ENCODE measurements around the gene SLC26A1.

Gene SLC26A1

GRCh38 chr4:1029529-1029928 lies 36.3 kb upstream of the SLC26A1 start:
- no peak for DNase-seq (ENCODE audit: low read depth in 2 of 2)

DNA sequence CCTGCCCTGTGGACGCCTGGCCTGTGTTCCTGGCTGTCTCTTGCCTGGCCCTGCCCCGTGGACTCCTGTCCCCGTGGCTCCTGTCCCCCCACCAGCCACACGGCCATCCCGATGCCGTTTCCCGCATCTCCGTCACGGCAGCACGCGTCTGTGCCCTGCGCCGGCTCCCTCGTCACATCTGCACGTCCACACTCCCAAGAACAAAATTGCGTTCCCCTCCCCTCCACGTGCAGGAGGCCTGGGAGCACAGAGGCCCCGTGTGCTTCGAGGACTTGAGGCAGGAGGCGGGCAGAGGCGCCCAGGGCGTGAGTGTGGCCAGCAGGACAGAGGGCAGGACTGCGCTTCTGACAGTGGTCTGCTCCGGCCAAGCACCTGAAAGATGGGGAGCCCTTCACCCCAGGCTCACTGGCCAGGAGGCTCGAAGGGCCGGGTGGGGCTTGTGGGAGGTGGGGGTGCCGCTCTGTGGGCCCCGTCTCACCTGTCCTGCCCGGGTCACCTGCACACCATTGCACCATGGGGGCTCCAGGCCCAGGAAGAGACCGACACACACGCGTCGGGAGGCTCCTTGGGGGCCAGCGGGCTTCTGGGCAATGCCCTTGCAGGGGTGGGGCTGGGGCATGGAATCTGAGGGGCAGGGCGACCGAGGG lies 35.5 kb upstream of the SLC26A1 start:
- no peak for DNase-seq (ENCODE audit: low read depth in 2 of 2)

DNA sequence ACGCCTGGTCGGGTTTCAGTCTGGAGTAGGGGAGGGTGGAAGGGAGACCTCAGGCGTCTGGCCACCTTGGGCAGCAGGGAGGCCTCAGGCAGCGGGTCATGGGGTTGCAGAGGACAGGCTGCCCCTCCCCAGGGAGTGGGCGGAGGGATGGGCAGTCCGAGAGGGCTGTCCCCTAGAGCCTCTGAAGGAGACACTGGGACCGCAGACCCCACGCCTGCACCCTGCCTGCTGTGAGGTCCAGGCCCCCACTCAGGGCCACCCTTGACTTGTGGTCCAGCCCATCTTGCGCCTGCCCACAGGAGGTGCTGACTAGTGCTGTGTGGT lies 34.7 kb upstream of the SLC26A1 start:
- no peak for DNase-seq (ENCODE audit: low read depth in 2 of 2)

- DNase-seq (ENCODE audit: low read depth in 2 of 2): no peak
Observed at GRCh38 chr4:1027219-1027914, 34.2 kb upstream of the SLC26A1 start.

- no peak for DNase-seq (ENCODE audit: low read depth in 2 of 2)
Observed at GRCh38 chr4:1026115-1026514, 32.9 kb upstream of the SLC26A1 start.

- no peak for DNase-seq (ENCODE audit: low read depth in 2 of 2)
Observed at GRCh38 chr4:1024882-1025545, 31.8 kb upstream of the SLC26A1 start.

- no peak for DNase-seq (ENCODE audit: low read depth in 2 of 2)
Observed at GRCh38 chr4:1023895-1024740, 30.9 kb upstream of the SLC26A1 start.

DNA sequence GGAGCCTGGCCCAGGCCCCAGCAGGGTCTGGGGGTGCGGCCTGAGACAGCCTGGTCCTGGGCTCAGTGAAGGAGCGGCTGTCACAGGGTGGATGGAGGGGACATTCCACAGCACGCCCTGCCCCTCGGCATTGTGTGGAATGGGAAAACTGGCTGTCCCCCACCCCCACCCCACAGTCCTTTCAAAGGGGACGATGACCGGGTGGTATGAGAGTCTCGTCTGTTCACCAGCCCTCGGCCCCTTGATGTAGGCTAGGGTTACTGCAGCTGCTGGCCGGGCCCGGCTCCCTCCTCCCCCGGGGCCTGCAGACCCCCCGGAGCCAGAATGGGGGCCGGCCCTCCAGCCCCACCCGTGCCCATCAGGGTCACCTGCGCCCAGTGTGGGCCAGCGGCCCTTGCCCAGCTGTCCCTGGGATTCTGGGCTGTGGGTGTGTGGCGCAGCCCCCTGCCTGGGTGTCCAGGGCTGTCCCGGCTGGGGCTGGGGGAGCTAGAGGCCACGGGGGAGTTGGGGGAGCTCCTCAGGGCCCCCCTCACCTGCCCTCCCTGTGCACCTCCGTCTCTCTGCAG lies 30.0 kb upstream of the SLC26A1 start:
- no peak for DNase-seq (ENCODE audit: low read depth in 2 of 2)

DNA sequence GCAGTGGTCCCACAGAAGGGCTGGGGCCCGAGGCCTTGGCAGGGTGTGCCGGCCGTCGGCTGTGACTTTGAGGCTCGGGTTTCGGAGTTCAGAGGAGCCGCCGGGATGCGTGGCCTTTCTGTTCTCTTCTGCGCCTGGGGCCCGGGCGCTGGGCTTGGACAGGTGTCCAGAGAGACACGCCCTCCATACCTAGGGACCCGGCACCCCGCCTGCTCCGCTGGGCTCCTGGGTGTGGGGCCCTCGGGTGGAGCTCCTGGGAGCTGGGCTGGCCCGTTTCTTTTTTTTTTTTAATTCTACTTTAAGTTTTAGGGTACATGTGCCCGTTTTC lies 29.5 kb upstream of the SLC26A1 start:
- DNase-seq (ENCODE audit: low read depth in 2 of 2): no peak

GRCh38 chr4:1022051-1022738 lies 29.0 kb upstream of the SLC26A1 start:
- DNase-seq (ENCODE audit: low read depth in 2 of 2): no peak

GRCh38 chr4:1021386-1022050 lies 28.3 kb upstream of the SLC26A1 start:
- DNase-seq (ENCODE audit: low read depth in 2 of 2): no peak

DNA sequence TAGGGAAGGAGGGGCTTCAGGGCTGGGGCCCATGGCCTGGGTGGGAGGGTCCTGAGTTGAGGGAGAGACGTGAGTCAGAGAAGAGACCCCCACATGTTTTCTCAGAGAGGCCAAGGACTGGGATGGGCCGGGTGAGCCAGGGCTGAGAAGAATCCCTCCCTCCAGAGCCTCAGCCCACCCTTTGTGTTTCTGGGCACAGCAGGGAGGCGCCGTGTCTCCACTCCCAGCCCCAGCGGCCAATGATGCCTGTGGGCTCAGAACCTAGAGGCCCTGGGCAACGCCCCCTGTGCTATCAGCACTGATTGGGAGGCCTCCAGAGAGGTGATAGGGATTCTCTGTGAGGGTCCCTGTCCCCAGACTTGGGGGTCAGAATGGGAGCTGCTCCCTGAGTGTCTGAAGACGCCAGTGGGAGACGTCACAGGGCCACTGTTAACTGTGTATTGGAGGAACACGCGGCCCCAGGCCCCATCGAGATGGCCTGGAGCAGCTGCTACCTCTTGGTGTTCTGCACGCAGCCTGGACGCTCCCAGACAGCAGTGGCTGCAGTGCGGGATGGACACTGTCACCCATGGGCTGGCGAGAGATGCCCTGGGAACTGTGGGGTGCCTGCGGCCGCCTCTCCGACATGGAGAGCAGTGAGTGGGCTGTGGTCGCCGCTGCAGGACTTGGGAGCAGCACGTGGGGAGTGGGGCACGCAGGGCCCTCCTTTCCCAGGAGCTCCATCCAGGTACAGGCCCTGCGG lies 26.7 kb upstream of the SLC26A1 start:
- DNase-seq (ENCODE audit: low read depth in 2 of 2): no peak

DNA sequence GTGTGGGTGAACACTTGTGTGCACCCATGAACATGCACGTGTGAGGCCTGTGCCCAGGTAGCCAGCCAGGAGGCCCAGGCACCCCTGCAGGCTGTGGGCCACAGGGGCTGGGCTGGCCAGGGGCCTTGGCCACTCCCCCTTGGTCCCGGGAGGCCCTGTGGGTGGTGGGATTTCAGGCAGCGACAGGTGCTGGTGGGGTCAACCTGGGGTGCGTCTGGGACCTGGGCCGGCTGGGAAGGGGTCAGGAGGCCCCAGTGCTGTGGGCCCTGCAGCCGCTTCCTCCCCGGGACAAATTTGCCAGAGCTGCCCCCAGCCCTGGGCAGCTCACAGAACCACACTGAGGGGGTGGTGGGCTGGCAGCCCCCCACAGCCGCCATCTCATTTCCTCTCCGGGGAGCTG lies 26.1 kb upstream of the SLC26A1 start:
- no peak for DNase-seq (ENCODE audit: low read depth in 2 of 2)

GRCh38 chr4:1018147-1019020 lies 25.2 kb upstream of the SLC26A1 start:
- no peak for DNase-seq (ENCODE audit: low read depth in 2 of 2)

DNA sequence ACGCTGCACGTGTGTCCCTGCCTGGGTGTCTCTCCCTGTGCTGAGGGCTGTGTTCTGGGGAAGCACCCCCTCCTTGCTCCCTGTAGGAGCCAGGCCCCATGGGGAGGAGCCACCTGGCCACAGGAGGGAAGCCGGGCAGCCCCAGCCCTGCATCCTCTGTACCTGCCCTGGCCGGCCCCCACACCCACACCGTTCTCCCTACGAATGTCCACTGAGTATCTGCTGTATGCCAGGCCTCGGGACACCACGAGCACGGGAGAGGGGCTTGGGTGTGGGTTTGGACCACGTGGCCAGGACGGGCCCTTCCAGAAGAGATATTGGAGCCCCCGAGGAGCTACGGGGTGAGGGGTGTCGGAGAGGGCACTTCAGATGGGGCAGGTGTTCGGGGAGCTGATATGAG lies 24.5 kb upstream of the SLC26A1 start:
- DNase-seq (ENCODE audit: low read depth in 2 of 2): no peak

GRCh38 chr4:1017211-1017610 lies 24.0 kb upstream of the SLC26A1 start:
- no peak for DNase-seq (ENCODE audit: low read depth in 2 of 2)

DNA sequence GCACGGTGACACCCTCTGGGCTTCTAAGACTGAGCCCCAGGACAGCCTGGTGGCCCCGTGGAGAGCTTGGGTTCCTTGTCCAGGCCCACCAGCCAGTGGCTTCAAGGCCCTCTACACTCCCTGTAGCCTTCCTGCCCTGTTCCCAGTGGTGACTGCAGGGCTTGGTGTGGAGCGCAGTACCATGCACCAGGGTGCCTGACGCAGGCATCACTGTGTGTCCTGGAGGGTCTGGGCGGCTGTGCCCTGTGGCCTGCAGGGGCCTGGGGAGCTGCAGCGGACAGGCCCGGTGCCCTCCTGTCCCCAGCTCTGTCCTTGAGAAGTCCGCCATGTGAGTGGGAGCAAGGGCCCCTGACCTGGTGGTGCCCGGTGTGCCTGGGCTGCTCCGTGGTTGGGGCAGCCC lies 22.5 kb upstream of the SLC26A1 start:
- DNase-seq (ENCODE audit: low read depth in 2 of 2): no peak

GRCh38 chr4:1015179-1015578 lies 22.0 kb upstream of the SLC26A1 start:
- DNase-seq (ENCODE audit: low read depth in 2 of 2): no peak

All from stimulated activated CD8-positive, alpha-beta memory T cell treated with anti-CD3 and anti-CD28 coated beads, Interleukin-2, amount 100 ng/mL, for 1 hour (primary cell).